ENCODE data around the gene GDI2.
"Not testable (repeated sequence)": the region's sequence is repeated elsewhere in the genome, so short reads cannot be mapped to it uniquely, and the experiment has no call there.

The GDI2 gene

GRCh38 chr10:5843686-5844344 lies 30.6 kb upstream of the GDI2 start:
- peak; percentile 19 for TF ChIP-seq PAX5 (IDR thresholded peaks at IDR 0.05; ENCODE audit: insufficient read depth, low read length, severe bottlenecking)
- no peak for TF ChIP-seq TAF1 (IDR thresholded peaks at IDR 0.05; ENCODE audit: low read depth, low read length)
- no peak for TF ChIP-seq POLR2A (IDR thresholded peaks at IDR 0.05; ENCODE audit: low read depth, low read length)
- no peak for TF ChIP-seq SPI1 (IDR thresholded peaks at IDR 0.05; ENCODE audit: low read depth, low read length)
- no peak for TF ChIP-seq POU2F2 (IDR thresholded peaks at IDR 0.05; ENCODE audit: low read depth, low read length)
- TF ChIP-seq POLR2AphosphoS5 (IDR thresholded peaks at IDR 0.05; ENCODE audit: low read depth, low read length), result no peak
- FAIRE-seq, result no peak

GRCh38 chr10:5841965-5842364 lies 28.7 kb upstream of the GDI2 start:
- FAIRE-seq (no peak), DNase-seq (ENCODE audit: insufficient read length, low spot score) (no peak)
- no peak for TF ChIP-seq TAF1 (IDR thresholded peaks at IDR 0.05; ENCODE audit: low read depth, low read length)
- no peak for TF ChIP-seq POLR2A (IDR thresholded peaks at IDR 0.05; ENCODE audit: low read depth, low read length)
- no peak for TF ChIP-seq POLR2AphosphoS5 (IDR thresholded peaks at IDR 0.05; ENCODE audit: low read depth, low read length)
- TF ChIP-seq POU2F2 (IDR thresholded peaks at IDR 0.05; ENCODE audit: low read depth, low read length), result no peak
- TF ChIP-seq PAX5 (IDR thresholded peaks at IDR 0.05; ENCODE audit: insufficient read depth, low read length, severe bottlenecking), result no peak
- TF ChIP-seq SPI1 (IDR thresholded peaks at IDR 0.05; ENCODE audit: low read depth, low read length), result no peak

More at GRCh38 chr10:5843686-5844344, 30.6 kb upstream of the GDI2 start:
- DNase-seq (ENCODE audit: insufficient read length, low spot score), result no peak

- DNase-seq (ENCODE audit: insufficient read length, low spot score), result peak; percentile 71
- TF ChIP-seq POLR2A (IDR thresholded peaks at IDR 0.05; ENCODE audit: low read depth, low read length) (peak; percentile 93), POU2F2 (IDR thresholded peaks at IDR 0.05; ENCODE audit: low read depth, low read length) (peak; percentile 35; the same call in 1 of the 2 replicates), SPI1 (IDR thresholded peaks at IDR 0.05; ENCODE audit: low read depth, low read length) (peak; percentile 90), POLR2AphosphoS5 (IDR thresholded peaks at IDR 0.05; ENCODE audit: low read depth, low read length) (peak; percentile 74), TAF1 (IDR thresholded peaks at IDR 0.05; ENCODE audit: low read depth, low read length) (peak; percentile 62), PAX5 (IDR thresholded peaks at IDR 0.05; ENCODE audit: insufficient read depth, low read length, severe bottlenecking) (peak; percentile 100)
- peak; percentile 97 for FAIRE-seq
These were observed 27.4 kb upstream of the GDI2 start for GRCh38 chr10:5840314-5841307.

- DNase-seq (ENCODE audit: insufficient read length, low spot score); FAIRE-seq: not testable (repeated sequence)
These were observed 22.9 kb upstream of the GDI2 start for GRCh38 chr10:5836181-5836580.

- no peak for DNase-seq (ENCODE audit: insufficient read length, low spot score)
- TF ChIP-seq POLR2AphosphoS5 (IDR thresholded peaks at IDR 0.05; ENCODE audit: low read depth, low read length) (no peak), POLR2A (IDR thresholded peaks at IDR 0.05; ENCODE audit: low read depth, low read length) (no peak), PAX5 (IDR thresholded peaks at IDR 0.05; ENCODE audit: insufficient read depth, low read length, severe bottlenecking) (no peak), TAF1 (IDR thresholded peaks at IDR 0.05; ENCODE audit: low read depth, low read length) (no peak), SPI1 (IDR thresholded peaks at IDR 0.05; ENCODE audit: low read depth, low read length) (no peak), POU2F2 (IDR thresholded peaks at IDR 0.05; ENCODE audit: low read depth, low read length) (no peak)
- FAIRE-seq, result no peak
These were observed 22.3 kb upstream of the GDI2 start for GRCh38 chr10:5835446-5836095.

GRCh38 chr10:5833814-5834213 lies 20.6 kb upstream of the GDI2 start:
- DNase-seq (ENCODE audit: insufficient read length, low spot score), result no peak
- TF ChIP-seq SPI1 (IDR thresholded peaks at IDR 0.05; ENCODE audit: low read depth, low read length) (no peak), TAF1 (IDR thresholded peaks at IDR 0.05; ENCODE audit: low read depth, low read length) (no peak), POLR2A (IDR thresholded peaks at IDR 0.05; ENCODE audit: low read depth, low read length) (no peak), POLR2AphosphoS5 (IDR thresholded peaks at IDR 0.05; ENCODE audit: low read depth, low read length) (no peak), PAX5 (IDR thresholded peaks at IDR 0.05; ENCODE audit: insufficient read depth, low read length, severe bottlenecking) (no peak), POU2F2 (IDR thresholded peaks at IDR 0.05; ENCODE audit: low read depth, low read length) (no peak)

GRCh38 chr10:5832946-5833345 lies 19.7 kb upstream of the GDI2 start:
- no peak for DNase-seq (ENCODE audit: insufficient read length, low spot score)
- no peak for FAIRE-seq
- TF ChIP-seq SPI1 (IDR thresholded peaks at IDR 0.05; ENCODE audit: low read depth, low read length), result no peak
- TF ChIP-seq POU2F2 (IDR thresholded peaks at IDR 0.05; ENCODE audit: low read depth, low read length), result no peak
- TF ChIP-seq POLR2A (IDR thresholded peaks at IDR 0.05; ENCODE audit: low read depth, low read length), result no peak
- no peak for TF ChIP-seq PAX5 (IDR thresholded peaks at IDR 0.05; ENCODE audit: insufficient read depth, low read length, severe bottlenecking)
- TF ChIP-seq POLR2AphosphoS5 (IDR thresholded peaks at IDR 0.05; ENCODE audit: low read depth, low read length), result no peak
- TF ChIP-seq TAF1 (IDR thresholded peaks at IDR 0.05; ENCODE audit: low read depth, low read length), result no peak

More at GRCh38 chr10:5833814-5834213, 20.6 kb upstream of the GDI2 start:
- FAIRE-seq, result no peak

- no peak for DNase-seq (ENCODE audit: insufficient read length, low spot score)
- no peak for FAIRE-seq
- TF ChIP-seq POLR2AphosphoS5 (IDR thresholded peaks at IDR 0.05; ENCODE audit: low read depth, low read length) (no peak), POU2F2 (IDR thresholded peaks at IDR 0.05; ENCODE audit: low read depth, low read length) (no peak), PAX5 (IDR thresholded peaks at IDR 0.05; ENCODE audit: insufficient read depth, low read length, severe bottlenecking) (no peak), TAF1 (IDR thresholded peaks at IDR 0.05; ENCODE audit: low read depth, low read length) (no peak), POLR2A (IDR thresholded peaks at IDR 0.05; ENCODE audit: low read depth, low read length) (no peak), SPI1 (IDR thresholded peaks at IDR 0.05; ENCODE audit: low read depth, low read length) (no peak)
These were observed 18.2 kb upstream of the GDI2 start for GRCh38 chr10:5831446-5831782.
